ENCODE measurements around the gene SWAP70. TPM values are rescaled to one million over a fixed set of nuclear protein-coding genes. Genes with fewer than 3 reads are reported as not detected.

SWAP70 gene
- polyA plus RNA-seq, 2 donors = 7.4 TPM

- Histone ChIP-seq H3K9me3 (ENCODE audit: control insufficient read depth in 2 of 2, insufficient read depth in 1 of 2, low read depth in 1 of 2, low read length in 1 of 2) (no peaks in the 10 kb centered on the region), H3K36me3 (ENCODE audit: control insufficient read depth in 2 of 2, insufficient read depth in 2 of 2, low read length in 1 of 2) (peaks cover 0 to 2% of the 10 kb centered on the region in 2 donors), H3K4me1 (ENCODE audit: control insufficient read depth in 2 of 2, insufficient read depth in 2 of 2, low read length in 1 of 2) (no peaks in the 10 kb centered on the region), H3K27ac (ENCODE audit: low read depth in 2 of 2, low read length in 1 of 2) (no peak overlapping the region), H3K4me3 (ENCODE audit: low read depth in 1 of 2, low read length in 2 of 2) (no peak overlapping the region), H3K27me3 (ENCODE audit: control insufficient read depth in 1 of 2, insufficient read depth in 2 of 2, low read length in 2 of 2) (no peaks in the 10 kb centered on the region)
- 100% methylated on average over 2 of the region's 2 CpGs for WGBS, 2 donors
Observed at GRCh38 chr11:9773524-9773923, 109.6 kb downstream of the SWAP70 start.

- Histone ChIP-seq H3K9me3 (ENCODE audit: control insufficient read depth in 2 of 2, insufficient read depth in 1 of 2, low read depth in 1 of 2, low read length in 1 of 2) (no peaks in the 10 kb centered on the region), H3K36me3 (ENCODE audit: control insufficient read depth in 2 of 2, insufficient read depth in 2 of 2, low read length in 1 of 2) (peaks cover 0 to 2% of the 10 kb centered on the region in 2 donors), H3K4me1 (ENCODE audit: control insufficient read depth in 2 of 2, insufficient read depth in 2 of 2, low read length in 1 of 2) (no peaks in the 10 kb centered on the region), H3K27me3 (ENCODE audit: control insufficient read depth in 1 of 2, insufficient read depth in 2 of 2, low read length in 2 of 2) (no peaks in the 10 kb centered on the region), H3K4me3 (ENCODE audit: low read depth in 1 of 2, low read length in 2 of 2) (no peak overlapping the region), H3K27ac (ENCODE audit: low read depth in 2 of 2, low read length in 1 of 2) (no peak overlapping the region)
Observed at GRCh38 chr11:9774109-9774508, 110.2 kb downstream of the SWAP70 start.

GRCh38 chr11:9774591-9775397 is 110.9 kb downstream of the SWAP70 start:
- Histone ChIP-seq H3K4me3 (ENCODE audit: low read depth in 1 of 2, low read length in 2 of 2) (no peak overlapping the region), H3K9me3 (ENCODE audit: control insufficient read depth in 2 of 2, insufficient read depth in 1 of 2, low read depth in 1 of 2, low read length in 1 of 2) (no peaks in the 10 kb centered on the region), H3K4me1 (ENCODE audit: control insufficient read depth in 2 of 2, insufficient read depth in 2 of 2, low read length in 1 of 2) (no peaks in the 10 kb centered on the region), H3K27me3 (ENCODE audit: control insufficient read depth in 1 of 2, insufficient read depth in 2 of 2, low read length in 2 of 2) (no peaks in the 10 kb centered on the region), H3K27ac (ENCODE audit: low read depth in 2 of 2, low read length in 1 of 2) (peak overlapping the region in 1 of 2 donors; percentile 1), H3K36me3 (ENCODE audit: control insufficient read depth in 2 of 2, insufficient read depth in 2 of 2, low read length in 1 of 2) (peaks cover 0 to 7% of the 10 kb centered on the region in 2 donors)
- WGBS, 2 donors = 31 to 36% methylated on average over 6 of the region's 6 CpGs

GRCh38 chr11:9775398-9775779 is 111.5 kb downstream of the SWAP70 start:
- H3K27me3 ChIP-seq (ENCODE audit: control insufficient read depth in 1 of 2, insufficient read depth in 2 of 2, low read length in 2 of 2) = no peaks in the 10 kb centered on the region
- H3K36me3 ChIP-seq (ENCODE audit: control insufficient read depth in 2 of 2, insufficient read depth in 2 of 2, low read length in 1 of 2) = peaks cover 1 to 12% of the 10 kb centered on the region in 2 donors
- 24 to 37% methylated on average over 2 of the region's 2 CpGs for WGBS, 2 donors
- no peak overlapping the region for H3K27ac ChIP-seq (ENCODE audit: low read depth in 2 of 2, low read length in 1 of 2)
- no peak overlapping the region for H3K4me3 ChIP-seq (ENCODE audit: low read depth in 1 of 2, low read length in 2 of 2)
- H3K9me3 ChIP-seq (ENCODE audit: control insufficient read depth in 2 of 2, insufficient read depth in 1 of 2, low read depth in 1 of 2, low read length in 1 of 2) = no peaks in the 10 kb centered on the region
- H3K4me1 ChIP-seq (ENCODE audit: control insufficient read depth in 2 of 2, insufficient read depth in 2 of 2, low read length in 1 of 2) = no peaks in the 10 kb centered on the region

- no peaks in the 10 kb centered on the region for H3K4me1 ChIP-seq (ENCODE audit: control insufficient read depth in 2 of 2, insufficient read depth in 2 of 2, low read length in 1 of 2)
- H3K36me3 ChIP-seq (ENCODE audit: control insufficient read depth in 2 of 2, insufficient read depth in 2 of 2, low read length in 1 of 2) = peaks cover 7 to 20% of the 10 kb centered on the region in 2 donors
- no peak overlapping the region for H3K27ac ChIP-seq (ENCODE audit: low read depth in 2 of 2, low read length in 1 of 2)
- WGBS, 2 donors = 95% methylated on average over 1 of the region's 1 CpG
- no peaks in the 10 kb centered on the region for H3K9me3 ChIP-seq (ENCODE audit: control insufficient read depth in 2 of 2, insufficient read depth in 1 of 2, low read depth in 1 of 2, low read length in 1 of 2)
- H3K27me3 ChIP-seq (ENCODE audit: control insufficient read depth in 1 of 2, insufficient read depth in 2 of 2, low read length in 2 of 2) = no peaks in the 10 kb centered on the region
- no peak overlapping the region for H3K4me3 ChIP-seq (ENCODE audit: low read depth in 1 of 2, low read length in 2 of 2)
Observed at GRCh38 chr11:9776203-9776602, 112.3 kb downstream of the SWAP70 start.

GRCh38 chr11:9777066-9777465 is 113.2 kb downstream of the SWAP70 start:
- Histone ChIP-seq H3K9me3 (ENCODE audit: control insufficient read depth in 2 of 2, insufficient read depth in 1 of 2, low read depth in 1 of 2, low read length in 1 of 2) (no peaks in the 10 kb centered on the region), H3K4me1 (ENCODE audit: control insufficient read depth in 2 of 2, insufficient read depth in 2 of 2, low read length in 1 of 2) (no peaks in the 10 kb centered on the region), H3K27me3 (ENCODE audit: control insufficient read depth in 1 of 2, insufficient read depth in 2 of 2, low read length in 2 of 2) (no peaks in the 10 kb centered on the region), H3K36me3 (ENCODE audit: control insufficient read depth in 2 of 2, insufficient read depth in 2 of 2, low read length in 1 of 2) (peaks cover 10 to 23% of the 10 kb centered on the region in 2 donors), H3K4me3 (ENCODE audit: low read depth in 1 of 2, low read length in 2 of 2) (no peak overlapping the region), H3K27ac (ENCODE audit: low read depth in 2 of 2, low read length in 1 of 2) (no peak overlapping the region)
- 72 to 78% methylated on average over 2 of the region's 2 CpGs for WGBS, 2 donors

GRCh38 chr11:9777525-9777924 is 113.6 kb downstream of the SWAP70 start:
- no peak overlapping the region for H3K27ac ChIP-seq (ENCODE audit: low read depth in 2 of 2, low read length in 1 of 2)
- no peak overlapping the region for H3K4me3 ChIP-seq (ENCODE audit: low read depth in 1 of 2, low read length in 2 of 2)
- WGBS, 2 donors = 83 to 90% methylated on average over 5 of the region's 5 CpGs
- H3K4me1 ChIP-seq (ENCODE audit: control insufficient read depth in 2 of 2, insufficient read depth in 2 of 2, low read length in 1 of 2) = no peaks in the 10 kb centered on the region
- no peaks in the 10 kb centered on the region for H3K27me3 ChIP-seq (ENCODE audit: control insufficient read depth in 1 of 2, insufficient read depth in 2 of 2, low read length in 2 of 2)
- peaks cover 10 to 21% of the 10 kb centered on the region in 2 donors for H3K36me3 ChIP-seq (ENCODE audit: control insufficient read depth in 2 of 2, insufficient read depth in 2 of 2, low read length in 1 of 2)
- no peaks in the 10 kb centered on the region for H3K9me3 ChIP-seq (ENCODE audit: control insufficient read depth in 2 of 2, insufficient read depth in 1 of 2, low read depth in 1 of 2, low read length in 1 of 2)

GRCh38 chr11:9780929-9781328 is 117.1 kb downstream of the SWAP70 start:
- Histone ChIP-seq H3K27me3 (ENCODE audit: control insufficient read depth in 1 of 2, insufficient read depth in 2 of 2, low read length in 2 of 2) (no peaks in the 10 kb centered on the region), H3K36me3 (ENCODE audit: control insufficient read depth in 2 of 2, insufficient read depth in 2 of 2, low read length in 1 of 2) (peaks cover 10 to 27% of the 10 kb centered on the region in 2 donors), H3K4me1 (ENCODE audit: control insufficient read depth in 2 of 2, insufficient read depth in 2 of 2, low read length in 1 of 2) (no peaks in the 10 kb centered on the region), H3K4me3 (ENCODE audit: low read depth in 1 of 2, low read length in 2 of 2) (no peak overlapping the region), H3K27ac (ENCODE audit: low read depth in 2 of 2, low read length in 1 of 2) (no peak overlapping the region), H3K9me3 (ENCODE audit: control insufficient read depth in 2 of 2, insufficient read depth in 1 of 2, low read depth in 1 of 2, low read length in 1 of 2) (no peaks in the 10 kb centered on the region)
- 95 to 96% methylated on average over 4 of the region's 4 CpGs for WGBS, 2 donors

GRCh38 chr11:9783986-9784385 is 120.1 kb downstream of the SWAP70 start:
- Histone ChIP-seq H3K4me3 (ENCODE audit: low read depth in 1 of 2, low read length in 2 of 2) (no peak overlapping the region), H3K27ac (ENCODE audit: low read depth in 2 of 2, low read length in 1 of 2) (no peak overlapping the region), H3K27me3 (ENCODE audit: control insufficient read depth in 1 of 2, insufficient read depth in 2 of 2, low read length in 2 of 2) (no peaks in the 10 kb centered on the region), H3K36me3 (ENCODE audit: control insufficient read depth in 2 of 2, insufficient read depth in 2 of 2, low read length in 1 of 2) (peaks cover 17 to 34% of the 10 kb centered on the region in 2 donors), H3K9me3 (ENCODE audit: control insufficient read depth in 2 of 2, insufficient read depth in 1 of 2, low read depth in 1 of 2, low read length in 1 of 2) (no peaks in the 10 kb centered on the region), H3K4me1 (ENCODE audit: control insufficient read depth in 2 of 2, insufficient read depth in 2 of 2, low read length in 1 of 2) (no peaks in the 10 kb centered on the region)
- WGBS, 2 donors = 83 to 87% methylated on average over 2 of the region's 2 CpGs

All from esophagus (tissue), 2 donors.